Right lobe of liver (tissue), 6 donors: ENCODE measurements around the gene MLANA. TPM values are rescaled to one million over a fixed set of nuclear protein-coding genes. Genes with fewer than 3 reads are reported as not detected.
A peak's percentile ranks its signal among the peaks of the same experiment; 100 is the strongest.

Source experiments
- ATAC-seq, 4 donors: fragments of 200-7000 bp; cut with Tn5 transposase; one replicate each; pipeline ENCODE4 v1.9.1; 2020; ENCODE audit warnings: mild to moderate bottlenecking in 4 of 4, moderate library complexity in 4 of 4
- DNase-seq, 3 donors: peaks; one replicate each; pipeline ENCODE4 v3.0.0-alpha.2; 2020
- H3K27ac ChIP-seq, 3 donors: fragments of 200-600 bp; one replicate each; pipeline ENCODE4 v1.8.0; 2022
- H3K27me3 ChIP-seq, 2 donors: fragments of 200-600 bp; one replicate each; pipeline ENCODE4 v1.8.0; 2022
- H3K36me3 ChIP-seq, 4 donors: fragments of 200-600 bp; sonication (generic) in 1 of 4; one replicate each; pipeline versions ENCODE4 v1.5.1 to v1.8.0; 2017 to 2022; ENCODE audit warnings: control low read depth in 1 of 4
- H3K4me1 ChIP-seq, 4 donors: fragments of 200-600 bp; sonication (generic) in 1 of 4; one replicate each; pipeline versions ENCODE4 v1.5.1 to v1.8.0; 2017 to 2022; ENCODE audit warnings: control low read depth in 1 of 4
- H3K4me3 ChIP-seq, 3 donors: fragments of 200-600 bp; one replicate each; pipeline ENCODE4 v1.8.0; 2022
- H3K9me3 ChIP-seq, 4 donors: fragments of 200-600 bp; sonication (generic) in 1 of 4; one replicate each; pipeline versions ENCODE4 v1.5.1 to v1.8.0; 2017 to 2022; ENCODE audit warnings: control low read depth in 1 of 4
- CTCF ChIP-seq, 4 donors: fragments of 200-600 bp in 3 of 4; fragments of 450-650 bp in 1 of 4; IDR thresholded peaks; one replicate each; pipeline versions ENCODE4 v1.5.1 to v1.8.0; 2016 to 2022; ENCODE audit warnings: antibody characterized with exemption in 4 of 4, mild to moderate bottlenecking in 2 of 4
- POLR2A ChIP-seq: fragments of 450-650 bp; IDR thresholded peaks from one replicate; pipeline ENCODE4 v1.6.1; 2017; ENCODE audit warnings: antibody characterized with exemption, mild to moderate bottlenecking
- WGBS: methylation state at CpG from one replicate; pipeline ENCODE4 v1.1.6; 2018; ENCODE audit warnings: low coverage, low lambda C conversion rate; ENCODE audit not compliant: insufficient coverage; ENCODE audit errors: missing lambda C conversion rate; 5-methylcytosine and 5-hydroxymethylcytosine counted together
- intact Hi-C, 2 donors: fragments of 100-400 bp; cut with DNase I; formaldehyde crosslinking; loops; one replicate each; pipeline versions ENCODE4 v1.11.2 to v1.14.1; 2022
- total RNA-seq, 6 experiments: library from RNA; depleted of rRNA in 2 of 6; stranded (reverse); fragments of >200 nt in 2 of 6; fragmentation: NEBNext Ultra II Directional in 3 of 6; extraction: Animal tissue kit (Norgen Biotek cat#: 25700) in 3 of 6; gene quantifications; one replicate each; pipeline versions ENCODE4 v1.1.0 to v1.2.4, GENCODE V29; 2016 to 2023
- donor health status: DM: no; HTN: yes; CAD: no.
- donor health status: DM: no; HTN: no; CAD: no.
- donor health status: DM: no; HTN: no; CAD: no.
- donor health status: DM: no; HTN: yes; CAD: no.
- donor health status: DM: no; HTN: yes; CAD: no.

The MLANA gene
- total RNA-seq, 6 experiments from 2014 or later, result not detected

GRCh38 chr9:5886114-5886939, 4.4 kb upstream of the MLANA start:
- H3K4me3 ChIP-seq, result no peak overlapping the region
- TF ChIP-seq CTCF (IDR thresholded peaks at IDR 0.05) (peak; percentile 92 to 95 (median 94)), POLR2A (no peak)
- intact Hi-C loops, result loop anchor here in 1 of 2 donors (10.0 kb wide), 1 partner anchor 158 kb away; no protein-coding TSS in a partner anchor

GRCh38 chr9:5892456-5893133, 1.9 kb downstream of the MLANA start:
- no peak overlapping the region for H3K4me3 ChIP-seq
- TF ChIP-seq POLR2A, result no peak
- WGBS, result 84% methylated on average over 6 of the region's 7 CpGs
- H3K9me3 ChIP-seq, result no peaks in the 10 kb centered on the region
- H3K27me3 ChIP-seq, result no peaks in the 10 kb centered on the region
- H3K4me1 ChIP-seq, result peaks cover 0 to 15% (median 3%) of the 10 kb centered on the region in 4 donors
- H3K27ac ChIP-seq, result no peak overlapping the region
- ATAC-seq (no peak), DNase-seq (no peak)
- intact Hi-C loops, result loop anchor here in 1 of 2 donors (10.0 kb wide), 1 partner anchor 152 kb away; no protein-coding TSS in a partner anchor
- H3K36me3 ChIP-seq, result no peaks in the 10 kb centered on the region

More at GRCh38 chr9:5886114-5886939, 4.4 kb upstream of the MLANA start:
- no peaks in the 10 kb centered on the region for H3K4me1 ChIP-seq
- WGBS, result 27% methylated on average over 5 of the region's 8 CpGs
- no peaks in the 10 kb centered on the region for H3K9me3 ChIP-seq
- DNase-seq (peak; percentile 77 to 81 (median 79)), ATAC-seq (peak; percentile 94 to 99 (median 96))
- no peaks in the 10 kb centered on the region for H3K27me3 ChIP-seq
- no peak overlapping the region for H3K27ac ChIP-seq
- H3K36me3 ChIP-seq, result no peaks in the 10 kb centered on the region

GRCh38 chr9:5893134-5893505, 2.4 kb downstream of the MLANA start:
- TF ChIP-seq CTCF (IDR thresholded peaks at IDR 0.05) (no peak), POLR2A (no peak)
- 54% methylated on average over 3 of the region's 4 CpGs for WGBS
- no peaks in the 10 kb centered on the region for H3K27me3 ChIP-seq
- no peaks in the 10 kb centered on the region for H3K36me3 ChIP-seq
- no peak overlapping the region for H3K4me3 ChIP-seq
- H3K9me3 ChIP-seq, result no peaks in the 10 kb centered on the region
- peak overlapping the region in 1 of 3 donors; percentile 49 for H3K27ac ChIP-seq
- peaks cover 0 to 15% (median 3%) of the 10 kb centered on the region in 4 donors for H3K4me1 ChIP-seq
- no peak for DNase-seq
- intact Hi-C loops, result loop anchor here in 1 of 2 donors (10.0 kb wide), 1 partner anchor 152 kb away; no protein-coding TSS in a partner anchor
- no peak for ATAC-seq

GRCh38 chr9:5893591-5894236, 3.0 kb downstream of the MLANA start:
- intact Hi-C loops, result loop anchor here in 1 of 2 donors (10.0 kb wide), 1 partner anchor 151 kb away; no protein-coding TSS in a partner anchor
- 39% methylated on average over 12 of the region's 13 CpGs for WGBS

More at GRCh38 chr9:5893591-5894236, 3.0 kb downstream of the MLANA start:
- no peaks in the 10 kb centered on the region for H3K36me3 ChIP-seq
- TF ChIP-seq POLR2A (no peak), CTCF (IDR thresholded peaks at IDR 0.05) (no peak)
- H3K4me3 ChIP-seq, result no peak overlapping the region
- H3K9me3 ChIP-seq, result no peaks in the 10 kb centered on the region
- DNase-seq (peak; percentile 49 to 80 (median 69)), ATAC-seq (peak; percentile 98 to 99 (median 99))
- peak overlapping the region in 2 of 3 donors; percentile 49 to 72 for H3K27ac ChIP-seq
- H3K4me1 ChIP-seq, result peaks cover 0 to 15% (median 3%) of the 10 kb centered on the region in 4 donors
- H3K27me3 ChIP-seq, result no peaks in the 10 kb centered on the region
